ENCODE results near the gene ADAMTS14.

ADAMTS14 gene

DNA sequence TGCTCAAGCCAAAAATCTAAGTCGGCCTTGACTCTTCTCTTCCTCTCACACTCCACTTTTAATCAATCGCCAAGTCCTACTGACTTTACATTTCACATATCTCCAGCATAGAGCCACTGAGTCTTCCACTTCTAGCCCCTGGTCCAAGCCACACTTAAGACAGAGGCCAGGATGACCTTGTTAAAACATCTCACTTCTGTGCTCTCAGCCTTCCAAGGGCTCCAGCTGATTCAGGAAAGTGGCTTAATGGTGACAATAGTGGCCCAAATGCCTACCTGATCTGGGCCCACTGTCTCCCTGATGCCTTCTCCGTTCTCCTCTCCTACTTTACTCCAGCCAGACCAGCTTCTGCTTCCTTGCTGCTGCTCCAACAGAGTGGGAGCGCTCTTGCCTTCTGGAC is 108.5 kb downstream of the ADAMTS14 start:
- TF ChIP-seq EGR1 (IDR thresholded peaks at IDR 0.05) (no peak), ZBTB7A (IDR thresholded peaks at IDR 0.05; ENCODE audit: low read depth) (no peak), YY1 (IDR thresholded peaks at IDR 0.05; ENCODE audit: low read depth) (no peak), TAF1 (IDR thresholded peaks at IDR 0.05; ENCODE audit: low read depth) (no peak), TEAD4 (IDR thresholded peaks at IDR 0.05) (no peak), NFIC (IDR thresholded peaks at IDR 0.05) (no peak), CEBPB (IDR thresholded peaks at IDR 0.05) (no peak), EP300 (IDR thresholded peaks at IDR 0.05; ENCODE audit: borderline replicate concordance) (no peak), RAD21 (IDR thresholded peaks at IDR 0.05; ENCODE audit: low read depth) (no peak), CREB1 (IDR thresholded peaks at IDR 0.05; ENCODE audit: low read depth) (no peak), TCF12 (IDR thresholded peaks at IDR 0.05; ENCODE audit: low read depth) (no peak), FOXM1 (IDR thresholded peaks at IDR 0.05; ENCODE audit: borderline replicate concordance, low read depth) (no peak)
- TF ChIP-seq, protein P1, sequence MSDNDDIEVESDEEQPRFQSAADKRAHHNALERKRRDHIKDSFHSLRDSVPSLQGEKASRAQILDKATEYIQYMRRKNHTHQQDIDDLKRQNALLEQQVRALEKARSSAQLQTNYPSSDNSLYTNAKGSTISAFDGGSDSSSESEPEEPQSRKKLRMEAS (IDR thresholded peaks at IDR 0.05): no peak
- TF ChIP-seq, protein P2, sequence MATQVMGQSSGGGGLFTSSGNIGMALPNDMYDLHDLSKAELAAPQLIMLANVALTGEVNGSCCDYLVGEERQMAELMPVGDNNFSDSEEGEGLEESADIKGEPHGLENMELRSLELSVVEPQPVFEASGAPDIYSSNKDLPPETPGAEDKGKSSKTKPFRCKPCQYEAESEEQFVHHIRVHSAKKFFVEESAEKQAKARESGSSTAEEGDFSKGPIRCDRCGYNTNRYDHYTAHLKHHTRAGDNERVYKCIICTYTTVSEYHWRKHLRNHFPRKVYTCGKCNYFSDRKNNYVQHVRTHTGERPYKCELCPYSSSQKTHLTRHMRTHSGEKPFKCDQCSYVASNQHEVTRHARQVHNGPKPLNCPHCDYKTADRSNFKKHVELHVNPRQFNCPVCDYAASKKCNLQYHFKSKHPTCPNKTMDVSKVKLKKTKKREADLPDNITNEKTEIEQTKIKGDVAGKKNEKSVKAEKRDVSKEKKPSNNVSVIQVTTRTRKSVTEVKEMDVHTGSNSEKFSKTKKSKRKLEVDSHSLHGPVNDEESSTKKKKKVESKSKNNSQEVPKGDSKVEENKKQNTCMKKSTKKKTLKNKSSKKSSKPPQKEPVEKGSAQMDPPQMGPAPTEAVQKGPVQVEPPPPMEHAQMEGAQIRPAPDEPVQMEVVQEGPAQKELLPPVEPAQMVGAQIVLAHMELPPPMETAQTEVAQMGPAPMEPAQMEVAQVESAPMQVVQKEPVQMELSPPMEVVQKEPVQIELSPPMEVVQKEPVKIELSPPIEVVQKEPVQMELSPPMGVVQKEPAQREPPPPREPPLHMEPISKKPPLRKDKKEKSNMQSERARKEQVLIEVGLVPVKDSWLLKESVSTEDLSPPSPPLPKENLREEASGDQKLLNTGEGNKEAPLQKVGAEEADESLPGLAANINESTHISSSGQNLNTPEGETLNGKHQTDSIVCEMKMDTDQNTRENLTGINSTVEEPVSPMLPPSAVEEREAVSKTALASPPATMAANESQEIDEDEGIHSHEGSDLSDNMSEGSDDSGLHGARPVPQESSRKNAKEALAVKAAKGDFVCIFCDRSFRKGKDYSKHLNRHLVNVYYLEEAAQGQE (IDR thresholded peaks at IDR 0.05; ENCODE audit: low read depth): no peak
- TF ChIP-seq, protein P3, sequence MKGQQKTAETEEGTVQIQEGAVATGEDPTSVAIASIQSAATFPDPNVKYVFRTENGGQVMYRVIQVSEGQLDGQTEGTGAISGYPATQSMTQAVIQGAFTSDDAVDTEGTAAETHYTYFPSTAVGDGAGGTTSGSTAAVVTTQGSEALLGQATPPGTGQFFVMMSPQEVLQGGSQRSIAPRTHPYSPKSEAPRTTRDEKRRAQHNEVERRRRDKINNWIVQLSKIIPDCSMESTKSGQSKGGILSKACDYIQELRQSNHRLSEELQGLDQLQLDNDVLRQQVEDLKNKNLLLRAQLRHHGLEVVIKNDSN (IDR thresholded peaks at IDR 0.05): no peak

DNA sequence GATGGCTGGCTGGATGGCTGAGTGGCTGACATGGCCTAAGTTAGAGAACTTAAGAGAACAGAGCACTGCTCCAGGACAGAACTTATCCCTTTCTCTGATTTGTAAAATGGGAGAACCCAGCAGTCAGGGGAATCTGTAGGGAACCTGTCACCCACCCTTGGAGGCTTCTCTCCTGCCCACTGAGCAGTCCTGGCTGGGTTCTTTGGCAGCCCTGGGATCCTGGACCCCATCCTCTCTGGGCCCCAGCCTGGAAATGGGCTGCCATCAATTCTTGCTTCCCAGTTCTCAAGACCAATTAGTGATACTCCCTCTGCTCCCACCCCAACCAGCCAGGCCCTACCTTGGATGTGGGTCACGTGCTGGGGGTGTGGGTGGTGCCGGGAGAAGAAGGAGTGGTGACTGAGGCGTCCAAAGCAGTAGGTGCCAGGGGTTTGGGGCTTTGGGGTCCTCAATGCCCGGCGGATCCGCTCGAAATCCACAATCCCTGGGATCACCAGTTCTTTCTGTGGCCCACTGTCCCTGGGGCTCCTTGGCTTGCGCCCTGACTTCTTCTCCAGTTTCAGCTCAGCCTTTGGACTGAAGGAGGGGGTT is 109.2 kb downstream of the ADAMTS14 start:
- TF ChIP-seq EP300 (IDR thresholded peaks at IDR 0.05; ENCODE audit: borderline replicate concordance): no peak
- TF ChIP-seq CEBPB (IDR thresholded peaks at IDR 0.05): no peak
- TF ChIP-seq TEAD4 (IDR thresholded peaks at IDR 0.05): no peak

DNA sequence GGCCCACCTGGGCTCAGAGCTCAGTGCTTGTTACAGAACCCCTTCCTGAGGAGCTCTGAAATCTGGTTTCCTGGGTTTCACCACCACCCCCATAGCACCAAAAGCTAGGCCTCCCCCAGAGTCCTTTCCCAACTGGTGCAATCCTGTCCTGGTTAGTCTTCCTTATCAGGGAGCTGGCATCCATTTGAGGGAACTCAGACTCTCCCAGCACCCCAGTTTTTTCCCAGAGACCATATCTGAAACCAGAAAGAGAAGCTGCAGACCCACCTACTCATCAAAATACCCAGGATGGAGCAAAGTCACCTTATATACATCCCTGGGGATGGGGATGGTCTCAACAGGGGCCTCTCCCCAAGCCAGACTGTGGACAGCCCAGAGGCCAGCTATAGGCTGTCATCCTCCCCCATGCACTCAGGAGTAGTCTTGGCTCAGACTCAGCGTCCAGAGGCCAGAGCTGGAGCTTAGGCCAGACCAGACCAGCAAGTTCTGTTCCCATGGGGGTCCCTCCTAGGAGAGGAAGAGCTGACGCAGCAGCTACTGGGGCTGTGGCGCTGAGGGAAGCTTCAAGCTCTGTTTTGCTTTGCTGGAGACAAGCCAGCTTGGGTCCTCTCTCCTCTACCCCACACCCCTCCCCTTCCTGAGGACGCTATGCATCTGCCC is 109.9 kb downstream of the ADAMTS14 start:
- TF ChIP-seq, protein P3 (IDR thresholded peaks at IDR 0.05): no peak
- TF ChIP-seq CREB1 (IDR thresholded peaks at IDR 0.05; ENCODE audit: low read depth): no peak
- no peak for TF ChIP-seq EGR1 (IDR thresholded peaks at IDR 0.05)
- TF ChIP-seq YY1 (IDR thresholded peaks at IDR 0.05; ENCODE audit: low read depth): no peak
- TF ChIP-seq TEAD4 (IDR thresholded peaks at IDR 0.05): no peak
- no peak for TF ChIP-seq FOXM1 (IDR thresholded peaks at IDR 0.05; ENCODE audit: borderline replicate concordance, low read depth)
- TF ChIP-seq CEBPB (IDR thresholded peaks at IDR 0.05): no peak
- TF ChIP-seq, protein P2 (IDR thresholded peaks at IDR 0.05; ENCODE audit: low read depth): no peak
- TF ChIP-seq, protein P1 (IDR thresholded peaks at IDR 0.05): no peak
- no peak for TF ChIP-seq ZBTB7A (IDR thresholded peaks at IDR 0.05; ENCODE audit: low read depth)
- TF ChIP-seq TCF12 (IDR thresholded peaks at IDR 0.05; ENCODE audit: low read depth): no peak
- no peak for TF ChIP-seq TAF1 (IDR thresholded peaks at IDR 0.05; ENCODE audit: low read depth)
- no peak for TF ChIP-seq EP300 (IDR thresholded peaks at IDR 0.05; ENCODE audit: borderline replicate concordance)
- TF ChIP-seq NFIC (IDR thresholded peaks at IDR 0.05): no peak
- no peak for TF ChIP-seq RAD21 (IDR thresholded peaks at IDR 0.05; ENCODE audit: low read depth)

DNA sequence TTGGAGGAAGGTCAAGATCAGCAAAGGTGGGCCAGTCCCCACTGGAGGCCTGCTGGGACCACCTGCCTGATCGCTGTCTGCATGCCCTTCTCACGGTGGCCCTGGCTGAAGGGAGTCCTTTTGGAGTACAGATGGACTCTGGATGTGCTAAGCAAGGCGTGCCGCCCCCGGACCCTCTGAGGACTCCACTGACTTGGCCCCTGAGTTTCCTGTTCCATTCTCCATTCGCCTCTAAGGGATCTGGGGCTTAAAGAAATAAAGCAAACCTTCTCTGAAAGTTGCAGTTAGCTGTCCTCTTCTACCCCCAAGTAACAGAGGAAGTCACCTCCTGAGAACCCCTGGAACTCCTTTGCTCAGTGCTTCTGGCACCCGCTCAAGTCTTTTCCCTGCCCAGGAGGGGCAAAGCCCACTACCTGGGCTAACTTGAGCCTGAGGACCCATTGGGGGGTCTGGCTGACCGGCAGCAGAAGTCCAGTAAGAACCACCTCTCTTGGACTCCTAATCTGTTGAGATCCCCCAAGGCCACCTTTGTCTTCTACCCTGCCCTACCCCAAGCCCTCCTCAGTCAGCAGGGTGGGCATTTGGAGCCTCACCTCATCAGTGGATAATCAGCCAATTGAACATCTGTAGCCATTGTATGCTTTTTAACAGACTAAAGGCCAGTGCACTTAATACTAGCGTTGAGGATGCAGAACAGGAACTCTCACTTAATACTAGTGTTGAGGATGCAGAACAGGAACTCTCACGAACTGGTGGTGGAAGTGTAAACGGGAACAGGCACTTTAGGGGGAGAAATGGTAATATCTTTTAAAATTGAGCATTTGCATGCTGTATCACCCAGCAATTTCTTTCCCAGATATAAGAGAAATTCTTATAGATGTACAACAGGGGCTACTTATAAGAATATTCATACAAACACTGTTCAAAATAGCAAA is 110.7 kb downstream of the ADAMTS14 start:
- no peak for TF ChIP-seq ZBTB7A (IDR thresholded peaks at IDR 0.05; ENCODE audit: low read depth)

DNA sequence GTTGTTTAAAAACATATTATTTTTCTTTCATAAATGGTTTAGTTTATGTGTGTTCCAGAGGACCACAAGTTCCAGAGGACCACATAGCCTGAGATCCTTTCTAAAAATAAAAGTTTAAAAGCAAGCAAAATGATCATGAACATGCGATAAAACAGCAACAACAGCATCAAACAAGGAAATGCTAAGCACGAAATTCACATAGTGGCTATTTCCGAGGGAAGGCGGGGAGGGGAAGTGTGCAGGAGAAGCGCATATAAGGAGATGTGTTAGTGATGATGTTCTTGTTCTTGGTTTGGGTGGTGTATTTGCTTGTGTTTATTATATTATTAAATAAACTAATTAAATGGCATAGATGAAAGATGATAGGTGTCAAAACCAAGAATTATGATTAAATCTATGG is 111.7 kb downstream of the ADAMTS14 start:
- no peak for TF ChIP-seq RAD21 (IDR thresholded peaks at IDR 0.05; ENCODE audit: low read depth)
- no peak for TF ChIP-seq EP300 (IDR thresholded peaks at IDR 0.05; ENCODE audit: borderline replicate concordance)
- TF ChIP-seq CEBPB (IDR thresholded peaks at IDR 0.05): no peak
- TF ChIP-seq, protein P3 (IDR thresholded peaks at IDR 0.05): no peak
- no peak for TF ChIP-seq ZBTB7A (IDR thresholded peaks at IDR 0.05; ENCODE audit: low read depth)
- no peak for TF ChIP-seq TEAD4 (IDR thresholded peaks at IDR 0.05)
- TF ChIP-seq TAF1 (IDR thresholded peaks at IDR 0.05; ENCODE audit: low read depth): no peak

Measured in Ishikawa (cell line).